GM06990 (cell line): ENCODE measurements around the gene NF1.
"Not testable (repeated sequence)": the region's sequence is repeated elsewhere in the genome, so short reads cannot be mapped to it uniquely, and the experiment has no call there.

Source experiments
- DNase-seq: peaks from one replicate; pipeline ENCODE4 v3.0.0-alpha.2; 2011; ENCODE audit not compliant: insufficient read length; ENCODE audit errors: extremely low read depth
- H3K27me3 ChIP-seq: replicated peaks from 2 replicates; pipeline ENCODE4 v1.6.0; 2011; ENCODE audit warnings: low read length; ENCODE audit not compliant: control insufficient read depth, insufficient read depth
- H3K36me3 ChIP-seq: 2 replicates; pipeline ENCODE4 v1.5.1; 2011; ENCODE audit warnings: low read length; ENCODE audit not compliant: control insufficient read depth, insufficient read depth
- H3K4me3 ChIP-seq: replicated peaks from 2 replicates; pipeline ENCODE4 v1.5.1; 2011; ENCODE audit warnings: low read depth, mild to moderate bottlenecking, control low read depth, low read length
- TF ChIP-seq, protein P1 (sequence below): IDR thresholded peaks from 2 replicates; pipeline ENCODE4 v1.5.1; 2011; ENCODE audit warnings: low read length, control low read depth, mild to moderate bottlenecking, inconsistent platforms; ENCODE audit not compliant: insufficient read depth, poor library complexity, severe bottlenecking

The NF1 gene

DNA sequence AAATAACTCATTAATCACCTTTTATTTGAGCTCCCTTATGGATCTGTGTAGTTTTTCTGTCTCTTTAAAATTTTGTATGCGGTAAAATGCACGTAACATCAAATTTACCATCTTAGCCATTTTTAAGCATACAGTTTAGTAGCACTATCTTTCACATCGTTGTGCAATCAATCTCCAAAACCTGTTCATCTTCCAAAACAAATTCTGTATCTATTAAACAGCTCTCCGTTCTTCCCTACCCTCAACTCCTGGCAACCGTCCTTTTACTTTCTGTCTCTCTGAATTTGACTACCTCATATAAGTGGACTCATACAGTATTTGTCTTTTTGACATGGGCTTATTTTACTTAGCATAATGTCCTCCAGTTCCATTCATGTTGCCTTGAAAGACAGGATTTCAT lies 100.5 kb downstream of the NF1 start:
- DNase-seq = no peak
- no peak overlapping the region for H3K4me3 ChIP-seq
- H3K36me3 ChIP-seq = no peaks in the 10 kb centered on the region; the same call in 1 of the 2 replicates
- no peaks in the 10 kb centered on the region for H3K27me3 ChIP-seq
- TF ChIP-seq, protein P1, sequence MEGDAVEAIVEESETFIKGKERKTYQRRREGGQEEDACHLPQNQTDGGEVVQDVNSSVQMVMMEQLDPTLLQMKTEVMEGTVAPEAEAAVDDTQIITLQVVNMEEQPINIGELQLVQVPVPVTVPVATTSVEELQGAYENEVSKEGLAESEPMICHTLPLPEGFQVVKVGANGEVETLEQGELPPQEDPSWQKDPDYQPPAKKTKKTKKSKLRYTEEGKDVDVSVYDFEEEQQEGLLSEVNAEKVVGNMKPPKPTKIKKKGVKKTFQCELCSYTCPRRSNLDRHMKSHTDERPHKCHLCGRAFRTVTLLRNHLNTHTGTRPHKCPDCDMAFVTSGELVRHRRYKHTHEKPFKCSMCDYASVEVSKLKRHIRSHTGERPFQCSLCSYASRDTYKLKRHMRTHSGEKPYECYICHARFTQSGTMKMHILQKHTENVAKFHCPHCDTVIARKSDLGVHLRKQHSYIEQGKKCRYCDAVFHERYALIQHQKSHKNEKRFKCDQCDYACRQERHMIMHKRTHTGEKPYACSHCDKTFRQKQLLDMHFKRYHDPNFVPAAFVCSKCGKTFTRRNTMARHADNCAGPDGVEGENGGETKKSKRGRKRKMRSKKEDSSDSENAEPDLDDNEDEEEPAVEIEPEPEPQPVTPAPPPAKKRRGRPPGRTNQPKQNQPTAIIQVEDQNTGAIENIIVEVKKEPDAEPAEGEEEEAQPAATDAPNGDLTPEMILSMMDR = no peak

DNA sequence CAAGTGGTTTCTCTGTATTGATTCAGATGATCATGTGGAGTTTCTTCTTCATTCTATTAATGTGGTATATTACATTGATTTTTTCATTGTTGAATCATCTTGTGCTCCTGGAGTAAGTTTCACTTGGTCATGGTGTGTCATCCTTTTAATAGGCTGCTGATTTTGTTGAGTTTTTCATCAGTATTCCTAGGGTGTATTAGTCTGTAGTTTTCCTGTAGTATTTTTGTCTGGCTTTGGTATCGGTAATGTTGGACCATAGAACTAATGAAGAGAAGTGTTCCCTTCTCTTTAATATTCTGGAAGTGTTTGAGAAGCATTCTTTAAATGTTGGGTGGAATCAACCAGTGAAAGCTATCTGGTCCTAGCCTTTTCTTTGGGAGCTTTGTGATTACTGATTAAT lies 103.2 kb downstream of the NF1 start:
- TF ChIP-seq, protein P1 = no peak
- no peak for DNase-seq
- H3K27me3 ChIP-seq = no peaks in the 10 kb centered on the region
- H3K36me3 ChIP-seq = no peaks in the 10 kb centered on the region; the same call in 1 of the 2 replicates
- no peak overlapping the region for H3K4me3 ChIP-seq

DNA sequence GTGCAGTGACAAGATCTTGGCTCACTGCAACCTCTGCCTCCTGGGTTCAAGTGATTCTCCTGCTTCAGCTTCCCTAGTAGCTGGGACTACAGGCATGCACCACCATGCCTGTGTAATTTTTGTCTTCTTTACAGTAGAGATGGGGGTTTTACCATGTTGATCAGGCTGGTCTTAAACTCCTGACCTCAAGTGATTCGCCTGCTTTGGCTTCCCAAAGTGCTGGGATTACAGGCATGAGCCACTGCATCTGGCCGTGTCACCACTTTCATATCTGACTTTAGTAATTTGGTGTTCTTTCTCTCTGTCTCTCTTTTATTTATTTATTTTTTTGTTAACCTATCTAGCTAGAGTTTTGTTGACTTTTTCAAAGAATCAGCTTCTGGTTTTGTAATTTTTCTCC lies 103.9 kb downstream of the NF1 start:
- DNase-seq, H3K36me3 ChIP-seq, H3K27me3 ChIP-seq, H3K4me3 ChIP-seq: not testable (repeated sequence)

DNA sequence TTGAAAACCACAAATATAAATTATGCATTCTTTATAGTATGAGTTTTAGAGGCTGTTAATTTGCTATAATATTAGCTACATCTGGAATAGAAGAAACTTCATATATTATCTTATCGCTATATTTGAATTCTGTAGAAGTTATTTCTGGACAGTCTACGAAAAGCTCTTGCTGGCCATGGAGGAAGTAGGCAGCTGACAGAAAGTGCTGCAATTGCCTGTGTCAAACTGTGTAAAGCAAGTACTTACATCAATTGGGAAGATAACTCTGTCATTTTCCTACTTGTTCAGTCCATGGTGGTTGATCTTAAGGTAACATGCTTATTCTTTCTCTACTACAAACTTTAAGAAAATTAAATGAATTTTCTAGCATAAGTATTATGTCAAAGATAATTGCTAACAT lies 105.5 kb downstream of the NF1 start:
- no peak for DNase-seq
- Histone ChIP-seq H3K36me3 (no peaks in the 10 kb centered on the region; the same call in 1 of the 2 replicates), H3K4me3 (no peak overlapping the region), H3K27me3 (no peaks in the 10 kb centered on the region)
- TF ChIP-seq, protein P1 = no peak

DNA sequence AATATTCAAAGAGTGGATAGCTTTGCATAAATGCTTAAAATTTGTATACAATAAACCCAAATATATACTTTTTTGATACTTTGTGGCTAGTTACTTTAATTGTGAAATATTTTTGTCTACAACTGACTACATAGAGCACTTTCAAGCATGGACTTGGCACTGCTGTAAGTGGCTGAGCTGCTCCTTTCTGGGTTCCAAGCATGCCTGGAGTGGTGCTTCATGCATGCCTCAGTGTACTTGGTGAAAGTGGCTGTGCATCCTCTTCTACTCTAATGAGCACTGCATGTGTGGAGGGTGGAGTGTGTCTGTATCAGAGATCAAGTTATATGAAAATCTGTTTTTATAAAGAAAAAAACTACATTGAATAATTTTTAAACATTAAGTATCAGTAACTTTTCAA lies 108.2 kb downstream of the NF1 start:
- TF ChIP-seq, protein P1 = no peak
- no peak overlapping the region for H3K4me3 ChIP-seq
- DNase-seq = no peak
- no peaks in the 10 kb centered on the region; the same call in 1 of the 2 replicates for H3K36me3 ChIP-seq
- H3K27me3 ChIP-seq = no peaks in the 10 kb centered on the region

DNA sequence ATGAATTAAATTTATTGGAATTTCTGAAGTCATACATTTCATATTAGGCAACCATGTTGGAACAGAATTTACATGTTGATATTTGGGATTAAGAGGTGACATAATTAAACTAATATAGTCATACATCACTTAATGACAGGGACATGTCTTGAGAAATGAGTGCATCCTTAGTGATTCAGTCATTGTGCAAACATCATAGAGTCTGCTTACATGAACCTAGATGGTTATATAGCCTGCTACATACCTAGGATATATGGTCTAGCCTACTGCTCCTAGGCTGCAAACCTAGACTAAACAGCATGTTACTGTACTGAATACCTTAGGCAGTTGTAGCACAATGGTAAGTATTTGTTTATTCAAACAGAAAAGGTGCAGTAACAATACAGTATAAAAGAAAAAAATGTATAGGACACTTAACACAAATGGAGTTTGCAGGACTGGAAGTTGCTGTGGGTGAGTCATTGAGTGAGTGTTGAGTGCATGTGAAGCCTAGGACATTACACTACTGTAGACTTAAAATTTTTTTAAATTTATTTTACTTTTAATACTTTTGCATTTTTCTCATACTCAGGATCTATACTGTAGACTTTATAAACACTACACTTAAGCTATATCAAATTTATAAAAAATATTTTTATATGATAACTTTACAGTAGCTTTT lies 116.7 kb downstream of the NF1 start:
- no peak overlapping the region for H3K4me3 ChIP-seq
- TF ChIP-seq, protein P1 = no peak
- H3K27me3 ChIP-seq = no peaks in the 10 kb centered on the region
- DNase-seq = no peak
- no peaks in the 10 kb centered on the region; the same call in 1 of the 2 replicates for H3K36me3 ChIP-seq
